Measurements from ENCODE around the gene PCNX1.

PCNX1 gene

GRCh38 chr14:70955543-70956480 is 48.6 kb downstream of the PCNX1 start:
- H3K27ac ChIP-seq (replicated peaks): no peak overlapping the region
- DNase-seq (ENCODE audit: low read depth in 1 of 2, low spot score in 1 of 2): no peak
- TF ChIP-seq POLR2AphosphoS5 (IDR thresholded peaks at IDR 0.05; ENCODE audit: low read depth) (no peak), GABPA (IDR thresholded peaks at IDR 0.05; ENCODE audit: low read depth) (no peak), CTCF (IDR thresholded peaks at IDR 0.05; ENCODE audit: insufficient read depth, low read length) (no peak), SPI1 (IDR thresholded peaks at IDR 0.05; ENCODE audit: borderline replicate concordance, low read depth) (no peak)
- TF ChIP-seq, protein P1, sequence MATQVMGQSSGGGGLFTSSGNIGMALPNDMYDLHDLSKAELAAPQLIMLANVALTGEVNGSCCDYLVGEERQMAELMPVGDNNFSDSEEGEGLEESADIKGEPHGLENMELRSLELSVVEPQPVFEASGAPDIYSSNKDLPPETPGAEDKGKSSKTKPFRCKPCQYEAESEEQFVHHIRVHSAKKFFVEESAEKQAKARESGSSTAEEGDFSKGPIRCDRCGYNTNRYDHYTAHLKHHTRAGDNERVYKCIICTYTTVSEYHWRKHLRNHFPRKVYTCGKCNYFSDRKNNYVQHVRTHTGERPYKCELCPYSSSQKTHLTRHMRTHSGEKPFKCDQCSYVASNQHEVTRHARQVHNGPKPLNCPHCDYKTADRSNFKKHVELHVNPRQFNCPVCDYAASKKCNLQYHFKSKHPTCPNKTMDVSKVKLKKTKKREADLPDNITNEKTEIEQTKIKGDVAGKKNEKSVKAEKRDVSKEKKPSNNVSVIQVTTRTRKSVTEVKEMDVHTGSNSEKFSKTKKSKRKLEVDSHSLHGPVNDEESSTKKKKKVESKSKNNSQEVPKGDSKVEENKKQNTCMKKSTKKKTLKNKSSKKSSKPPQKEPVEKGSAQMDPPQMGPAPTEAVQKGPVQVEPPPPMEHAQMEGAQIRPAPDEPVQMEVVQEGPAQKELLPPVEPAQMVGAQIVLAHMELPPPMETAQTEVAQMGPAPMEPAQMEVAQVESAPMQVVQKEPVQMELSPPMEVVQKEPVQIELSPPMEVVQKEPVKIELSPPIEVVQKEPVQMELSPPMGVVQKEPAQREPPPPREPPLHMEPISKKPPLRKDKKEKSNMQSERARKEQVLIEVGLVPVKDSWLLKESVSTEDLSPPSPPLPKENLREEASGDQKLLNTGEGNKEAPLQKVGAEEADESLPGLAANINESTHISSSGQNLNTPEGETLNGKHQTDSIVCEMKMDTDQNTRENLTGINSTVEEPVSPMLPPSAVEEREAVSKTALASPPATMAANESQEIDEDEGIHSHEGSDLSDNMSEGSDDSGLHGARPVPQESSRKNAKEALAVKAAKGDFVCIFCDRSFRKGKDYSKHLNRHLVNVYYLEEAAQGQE (IDR thresholded peaks at IDR 0.05; ENCODE audit: insufficient replicate concordance, low read depth): no peak

DNA sequence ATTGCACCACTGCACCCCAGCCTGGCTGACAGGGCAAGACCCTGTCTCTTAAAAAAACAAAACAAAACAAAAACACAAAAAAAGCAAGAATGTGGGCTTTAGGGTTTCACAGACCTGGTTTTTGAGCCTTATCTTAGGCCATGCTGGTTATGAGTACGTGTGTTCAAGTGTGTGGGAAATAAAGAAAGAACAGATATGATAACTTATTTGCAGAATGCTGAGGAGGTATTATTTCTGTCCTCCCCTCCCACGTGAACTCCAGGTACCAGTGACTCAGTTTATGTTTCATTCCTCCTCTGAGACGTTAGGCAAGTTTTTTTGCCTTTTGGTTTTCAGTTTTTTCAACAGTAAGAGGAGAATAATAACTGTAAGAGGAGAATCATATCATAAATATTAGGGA is 49.3 kb downstream of the PCNX1 start:
- Histone ChIP-seq H3K27me3 (ENCODE audit: insufficient read depth, poor library complexity, severe bottlenecking) (no peaks in the 10 kb centered on the region), H3K27ac (replicated peaks) (no peak overlapping the region), H3K4me3 (replicated peaks; ENCODE audit: insufficient read depth, low read length) (no peak overlapping the region)
- DNase-seq (ENCODE audit: low read depth in 1 of 2, low spot score in 1 of 2): no peak
- TF ChIP-seq GABPA (IDR thresholded peaks at IDR 0.05; ENCODE audit: low read depth) (no peak), CTCF (IDR thresholded peaks at IDR 0.05; ENCODE audit: insufficient read depth, low read length) (no peak), POLR2AphosphoS5 (IDR thresholded peaks at IDR 0.05; ENCODE audit: low read depth) (no peak), SPI1 (IDR thresholded peaks at IDR 0.05; ENCODE audit: borderline replicate concordance, low read depth) (no peak)
- TF ChIP-seq, protein P1 (IDR thresholded peaks at IDR 0.05; ENCODE audit: insufficient replicate concordance, low read depth): no peak

More at GRCh38 chr14:70955543-70956480, 48.6 kb downstream of the PCNX1 start:
- H3K27me3 ChIP-seq (ENCODE audit: insufficient read depth, poor library complexity, severe bottlenecking): no peaks in the 10 kb centered on the region
- no peak overlapping the region for H3K4me3 ChIP-seq (replicated peaks; ENCODE audit: insufficient read depth, low read length)

DNA sequence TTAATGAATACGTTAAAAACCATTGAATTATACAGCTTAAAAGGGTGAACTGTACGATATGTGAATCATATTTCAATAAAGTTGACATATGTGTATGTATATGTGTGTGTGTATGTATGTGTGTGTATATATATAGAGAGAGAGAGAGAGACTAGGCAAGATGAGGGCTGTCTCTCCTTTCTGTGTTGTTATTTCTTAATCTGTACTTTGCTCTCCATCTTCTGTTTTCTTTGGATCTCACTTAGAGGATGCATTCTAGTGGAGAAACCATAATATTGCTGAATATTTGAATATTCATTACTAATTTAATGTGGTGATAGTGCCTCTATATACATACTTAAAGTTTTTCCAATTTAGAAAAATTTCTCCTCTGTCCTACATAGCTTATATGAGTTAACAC is 50.5 kb downstream of the PCNX1 start:
- DNase-seq (ENCODE audit: low read depth in 1 of 2, low spot score in 1 of 2): no peak
- H3K27ac ChIP-seq (replicated peaks): no peak overlapping the region
- TF ChIP-seq CTCF (IDR thresholded peaks at IDR 0.05; ENCODE audit: insufficient read depth, low read length) (no peak), SPI1 (IDR thresholded peaks at IDR 0.05; ENCODE audit: borderline replicate concordance, low read depth) (no peak), POLR2AphosphoS5 (IDR thresholded peaks at IDR 0.05; ENCODE audit: low read depth) (no peak), GABPA (IDR thresholded peaks at IDR 0.05; ENCODE audit: low read depth) (no peak)
- TF ChIP-seq, protein P1 (IDR thresholded peaks at IDR 0.05; ENCODE audit: insufficient replicate concordance, low read depth): no peak
- H3K4me3 ChIP-seq (replicated peaks; ENCODE audit: insufficient read depth, low read length): no peak overlapping the region
- H3K27me3 ChIP-seq (ENCODE audit: insufficient read depth, poor library complexity, severe bottlenecking): no peaks in the 10 kb centered on the region
